HL-60/S4 treated with retinoic acid at 250 ng/mL for 4 days and 3 days (cell line): ENCODE results near the gene RARB.

Experiments
- in situ Hi-C: fragments of 300-500 bp; cut with MboI; formaldehyde crosslinking; loops from 2 replicates; pipeline ENCODE4 v1.7.0; 2022; ENCODE audit warnings: low sequenced_read_pairs

The RARB gene

GRCh38 chr3:25471081-25471768 is 43.2 kb downstream of the RARB start:
- in situ Hi-C loops: no loop called here

- in situ Hi-C loops: no loop called here
Measured at GRCh38 chr3:25472153-25472552, 44.1 kb downstream of the RARB start.

- in situ Hi-C loops: no loop called here
Measured at GRCh38 chr3:25472731-25473130, 44.7 kb downstream of the RARB start.

GRCh38 chr3:25473246-25473645 is 45.2 kb downstream of the RARB start:
- in situ Hi-C loops: no loop called here

- in situ Hi-C loops: no loop called here
Measured at GRCh38 chr3:25474052-25474451, 46.0 kb downstream of the RARB start.

- in situ Hi-C loops: no loop called here
Measured at GRCh38 chr3:25476639-25477038, 48.6 kb downstream of the RARB start.

GRCh38 chr3:25478211-25478757 is 50.2 kb downstream of the RARB start:
- in situ Hi-C loops: no loop called here

- in situ Hi-C loops: no loop called here
Measured at GRCh38 chr3:25478964-25479726, 51.1 kb downstream of the RARB start.

GRCh38 chr3:25479727-25480010 is 51.6 kb downstream of the RARB start:
- in situ Hi-C loops: no loop called here

- in situ Hi-C loops: no loop called here
Measured at GRCh38 chr3:25480811-25481210, 52.7 kb downstream of the RARB start.

- in situ Hi-C loops: no loop called here
Measured at GRCh38 chr3:25481386-25481785, 53.3 kb downstream of the RARB start.

- in situ Hi-C loops: no loop called here
Measured at GRCh38 chr3:25483456-25483855, 55.4 kb downstream of the RARB start.

GRCh38 chr3:25485673-25486072 is 57.6 kb downstream of the RARB start:
- in situ Hi-C loops: no loop called here

GRCh38 chr3:25486932-25487331 is 58.9 kb downstream of the RARB start:
- in situ Hi-C loops: no loop called here

GRCh38 chr3:25489858-25490593 is 62.0 kb downstream of the RARB start:
- in situ Hi-C loops: no loop called here

GRCh38 chr3:25493246-25493645 is 65.2 kb downstream of the RARB start:
- in situ Hi-C loops: no loop called here

GRCh38 chr3:25493786-25494185 is 65.7 kb downstream of the RARB start:
- in situ Hi-C loops: no loop called here

- in situ Hi-C loops: no loop called here
Measured at GRCh38 chr3:25495304-25495703, 67.2 kb downstream of the RARB start.

- in situ Hi-C loops: no loop called here
Measured at GRCh38 chr3:25495726-25496253, 67.7 kb downstream of the RARB start.

GRCh38 chr3:25497096-25497495 is 69.0 kb downstream of the RARB start:
- in situ Hi-C loops: no loop called here

GRCh38 chr3:25500706-25501210 is 72.7 kb downstream of the RARB start:
- in situ Hi-C loops: no loop called here
